ENCODE data around the gene CAMK1D. TPM values are rescaled to one million over a fixed set of nuclear protein-coding genes. Genes with fewer than 3 reads are reported as not detected.

CAMK1D gene
- total RNA-seq, 2 experiments from 2014 or later: 2.4 to 2.8 TPM

DNA sequence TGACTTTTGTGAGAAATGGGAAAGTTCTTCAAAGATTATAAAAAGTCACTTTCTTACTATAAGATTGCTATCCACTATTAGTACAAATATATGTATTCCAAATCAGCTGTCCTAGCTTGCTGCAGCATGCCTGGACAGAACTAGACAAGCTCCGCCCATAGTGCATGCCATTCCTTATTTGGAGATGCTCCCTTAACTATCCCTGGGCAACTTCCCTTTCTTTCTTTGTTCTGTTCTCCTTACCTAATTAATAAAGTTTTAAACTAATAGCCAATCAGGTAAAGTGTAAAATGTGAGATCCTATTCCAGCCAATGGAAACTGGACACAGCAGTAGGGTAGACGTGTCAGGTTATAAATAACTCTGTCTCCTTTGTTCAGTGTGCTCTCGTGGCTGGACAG, 281.9 kb downstream of the CAMK1D start:
- H3K9me3 Mint-ChIP-seq (ENCODE audit: low read depth): no peaks in the 10 kb centered on the region
- H3K4me1 Mint-ChIP-seq: peaks cover 8% of the 10 kb centered on the region
- no peaks in the 10 kb centered on the region for H3K36me3 Mint-ChIP-seq
- H3K27ac Mint-ChIP-seq: no peak overlapping the region
- no peaks in the 10 kb centered on the region for H3K27me3 Mint-ChIP-seq
- CTCF ChIA-PET: no interaction called here
- DNase-seq (no peak), ATAC-seq (no peak)
- H3K4me3 Mint-ChIP-seq: no peak overlapping the region

DNA sequence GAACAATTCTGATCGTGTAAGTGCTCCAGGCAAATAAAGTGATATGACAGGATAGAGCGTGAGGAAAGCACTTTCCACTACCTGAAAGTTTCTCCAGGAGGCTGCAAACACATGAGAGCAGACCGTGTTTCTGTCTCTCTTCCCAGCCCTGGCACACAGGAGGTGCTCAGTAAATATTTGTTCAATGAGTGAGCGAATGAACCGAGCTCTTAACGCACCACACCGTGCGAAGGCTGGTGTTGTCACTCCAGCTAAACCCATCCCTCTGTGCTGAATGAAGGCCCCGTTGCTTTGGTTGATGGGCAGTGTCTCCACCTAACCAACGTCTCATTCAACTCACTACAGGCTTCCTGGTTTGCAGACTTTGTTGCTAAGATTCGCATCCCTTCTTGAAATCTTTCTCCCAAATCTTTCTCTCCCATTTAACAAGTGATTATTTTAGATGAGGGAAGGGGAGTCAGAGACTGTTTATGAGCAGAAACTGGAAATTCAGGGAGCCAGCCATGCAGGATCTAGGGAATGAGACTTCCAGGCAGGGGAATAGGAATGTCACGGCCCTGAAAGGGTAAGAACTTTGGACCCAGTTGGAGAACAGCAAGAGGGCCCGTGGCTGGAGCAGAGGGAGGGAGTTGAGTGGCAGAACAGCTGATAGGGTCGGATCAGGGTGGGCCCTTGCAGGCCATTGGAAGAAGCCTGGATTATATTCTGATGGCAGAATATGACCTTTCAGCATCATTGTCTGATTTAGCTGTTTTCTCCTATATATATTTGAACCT, 282.6 kb downstream of the CAMK1D start:
- no peaks in the 10 kb centered on the region for H3K36me3 Mint-ChIP-seq
- H3K4me1 Mint-ChIP-seq: peaks cover 8% of the 10 kb centered on the region
- no peak for DNase-seq
- no peak overlapping the region for H3K4me3 Mint-ChIP-seq
- H3K9me3 Mint-ChIP-seq (ENCODE audit: low read depth): no peaks in the 10 kb centered on the region
- no peak overlapping the region for H3K27ac Mint-ChIP-seq
- no peak for ATAC-seq
- H3K27me3 Mint-ChIP-seq: no peaks in the 10 kb centered on the region
- CTCF ChIA-PET: no interaction called here

- H3K36me3 Mint-ChIP-seq: no peaks in the 10 kb centered on the region
- no peak overlapping the region for H3K4me3 Mint-ChIP-seq
- no peaks in the 10 kb centered on the region for H3K27me3 Mint-ChIP-seq
- CTCF ChIA-PET: interaction anchor here (0.7 to 1.2 kb wide), 2 partner anchors 20 to 86 kb away, joined by 3 read pairs; no protein-coding TSS in a partner anchor
- ATAC-seq (no peak), DNase-seq (no peak)
- H3K4me1 Mint-ChIP-seq: peaks cover 21% of the 10 kb centered on the region
- H3K27ac Mint-ChIP-seq: no peak overlapping the region
- no peaks in the 10 kb centered on the region for H3K9me3 Mint-ChIP-seq (ENCODE audit: low read depth)
These were observed 284.7 kb downstream of the CAMK1D start for GRCh38 chr10:12633776-12634620.

DNA sequence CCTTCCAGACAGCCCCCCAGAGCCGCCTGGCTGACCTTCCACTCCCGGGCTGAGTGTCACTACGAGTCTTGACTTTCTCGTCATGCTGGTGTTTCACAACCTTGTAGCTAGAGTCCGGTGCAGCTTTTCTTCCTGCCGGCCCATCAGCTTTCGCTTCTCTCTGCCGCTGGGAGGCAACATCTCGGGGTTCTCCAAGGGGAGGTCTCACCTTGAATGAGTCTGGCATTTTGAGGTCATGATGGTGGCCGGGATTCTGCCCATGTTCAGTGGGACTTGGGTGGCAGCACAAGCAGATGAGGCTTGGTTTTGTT, 285.2 kb downstream of the CAMK1D start:
- H3K27me3 Mint-ChIP-seq: no peaks in the 10 kb centered on the region
- DNase-seq (no peak), ATAC-seq (no peak)
- H3K27ac Mint-ChIP-seq: no peak overlapping the region
- H3K4me1 Mint-ChIP-seq: peaks cover 17% of the 10 kb centered on the region
- H3K36me3 Mint-ChIP-seq: no peaks in the 10 kb centered on the region
- no peaks in the 10 kb centered on the region for H3K9me3 Mint-ChIP-seq (ENCODE audit: low read depth)
- CTCF ChIA-PET: interaction anchor here (0.7 to 1.2 kb wide), 2 partner anchors 20 to 87 kb away, joined by 3 read pairs; no protein-coding TSS in a partner anchor
- H3K4me3 Mint-ChIP-seq: no peak overlapping the region

GRCh38 chr10:12635127-12635541, 285.8 kb downstream of the CAMK1D start:
- H3K36me3 Mint-ChIP-seq: no peaks in the 10 kb centered on the region

DNA sequence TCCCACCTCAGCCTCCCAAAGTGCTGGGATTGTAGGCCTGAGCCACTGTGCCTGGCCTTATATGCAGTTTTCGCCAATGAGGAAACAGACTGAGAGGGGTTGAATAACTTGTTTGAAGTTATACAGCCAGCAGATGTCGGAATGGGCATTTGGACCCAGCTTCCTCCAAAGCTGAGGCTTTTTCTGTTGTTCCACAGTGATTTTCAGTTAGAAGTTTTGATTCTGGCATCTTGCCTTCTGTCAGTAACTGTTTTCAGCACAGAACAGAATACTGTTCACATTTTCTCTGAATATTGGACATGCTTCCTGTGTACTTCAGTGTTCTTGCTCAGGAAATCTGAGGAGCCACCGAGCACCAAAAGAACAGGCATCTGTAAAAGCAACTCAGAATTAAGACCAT, 287.2 kb downstream of the CAMK1D start:
- no peak overlapping the region for H3K27ac Mint-ChIP-seq
- peaks cover 14% of the 10 kb centered on the region for H3K4me1 Mint-ChIP-seq
- CTCF ChIA-PET: interaction anchor here (1.0 kb wide), 1 partner anchor 20 kb away, joined by 3 read pairs; no protein-coding TSS in a partner anchor

More at GRCh38 chr10:12635127-12635541, 285.8 kb downstream of the CAMK1D start:
- DNase-seq: no peak
- no peak for ATAC-seq
- Mint-ChIP-seq H3K4me1 (peaks cover 14% of the 10 kb centered on the region), H3K27me3 (no peaks in the 10 kb centered on the region), H3K4me3 (no peak overlapping the region), H3K27ac (no peak overlapping the region), H3K9me3 (ENCODE audit: low read depth) (no peaks in the 10 kb centered on the region)
- CTCF ChIA-PET: interaction anchor here (0.6 to 1.2 kb wide), 2 partner anchors 39 to 87 kb away, joined by 3 read pairs; no protein-coding TSS in a partner anchor

DNA sequence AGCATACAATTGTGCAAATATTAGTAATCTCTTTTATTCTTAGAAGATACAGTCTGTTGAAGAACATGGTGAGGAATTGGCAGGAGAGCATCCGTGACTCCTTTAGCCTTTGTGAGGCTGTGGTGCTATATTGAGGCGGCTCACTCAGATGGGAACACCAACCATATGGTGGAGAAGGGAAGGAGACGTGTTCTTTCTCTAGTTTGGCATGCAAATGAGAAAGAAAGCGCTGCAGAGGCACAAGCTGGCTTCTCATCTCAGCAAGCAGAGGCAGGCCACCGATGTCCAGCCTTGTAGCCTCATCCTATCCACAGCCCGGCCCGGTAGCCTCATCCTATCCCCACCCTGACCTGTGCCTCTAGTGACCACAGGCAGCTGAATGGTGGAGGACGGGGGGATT, 288.3 kb downstream of the CAMK1D start:
- H3K4me1 Mint-ChIP-seq: peaks cover 14% of the 10 kb centered on the region
- CTCF ChIA-PET: no interaction called here
- H3K36me3 Mint-ChIP-seq: no peaks in the 10 kb centered on the region
- H3K9me3 Mint-ChIP-seq (ENCODE audit: low read depth): no peaks in the 10 kb centered on the region
- no peak overlapping the region for H3K4me3 Mint-ChIP-seq
- H3K27ac Mint-ChIP-seq: no peak overlapping the region
- H3K27me3 Mint-ChIP-seq: no peaks in the 10 kb centered on the region
- no peak for DNase-seq
- no peak for ATAC-seq

More for the DNA sequence above, 287.2 kb downstream of the CAMK1D start:
- ATAC-seq (no peak), DNase-seq (no peak)
- H3K9me3 Mint-ChIP-seq (ENCODE audit: low read depth): no peaks in the 10 kb centered on the region
- H3K36me3 Mint-ChIP-seq: no peaks in the 10 kb centered on the region
- no peak overlapping the region for H3K4me3 Mint-ChIP-seq
- H3K27me3 Mint-ChIP-seq: no peaks in the 10 kb centered on the region

- Mint-ChIP-seq H3K4me1 (peaks cover 14% of the 10 kb centered on the region), H3K27ac (no peak overlapping the region), H3K9me3 (ENCODE audit: low read depth) (no peaks in the 10 kb centered on the region), H3K4me3 (no peak overlapping the region), H3K27me3 (no peaks in the 10 kb centered on the region), H3K36me3 (no peaks in the 10 kb centered on the region)
- ATAC-seq: peak; percentile 45
- CTCF ChIA-PET: interaction anchor here (2.5 kb wide), 1 partner anchor 18 kb away, joined by 13 read pairs; no protein-coding TSS in a partner anchor
- peak; percentile 48 for DNase-seq
These were observed 288.8 kb downstream of the CAMK1D start for GRCh38 chr10:12638103-12638502.

- ATAC-seq (no peak), DNase-seq (no peak)
- no peaks in the 10 kb centered on the region for H3K27me3 Mint-ChIP-seq
- H3K4me3 Mint-ChIP-seq: no peak overlapping the region
- no peaks in the 10 kb centered on the region for H3K9me3 Mint-ChIP-seq (ENCODE audit: low read depth)
- CTCF ChIA-PET: interaction anchor here (2.5 kb wide), 1 partner anchor 18 kb away, joined by 13 read pairs; no protein-coding TSS in a partner anchor
- H3K4me1 Mint-ChIP-seq: peaks cover 16% of the 10 kb centered on the region
- H3K36me3 Mint-ChIP-seq: no peaks in the 10 kb centered on the region
- no peak overlapping the region for H3K27ac Mint-ChIP-seq
These were observed 289.4 kb downstream of the CAMK1D start for GRCh38 chr10:12638781-12639180.

DNA sequence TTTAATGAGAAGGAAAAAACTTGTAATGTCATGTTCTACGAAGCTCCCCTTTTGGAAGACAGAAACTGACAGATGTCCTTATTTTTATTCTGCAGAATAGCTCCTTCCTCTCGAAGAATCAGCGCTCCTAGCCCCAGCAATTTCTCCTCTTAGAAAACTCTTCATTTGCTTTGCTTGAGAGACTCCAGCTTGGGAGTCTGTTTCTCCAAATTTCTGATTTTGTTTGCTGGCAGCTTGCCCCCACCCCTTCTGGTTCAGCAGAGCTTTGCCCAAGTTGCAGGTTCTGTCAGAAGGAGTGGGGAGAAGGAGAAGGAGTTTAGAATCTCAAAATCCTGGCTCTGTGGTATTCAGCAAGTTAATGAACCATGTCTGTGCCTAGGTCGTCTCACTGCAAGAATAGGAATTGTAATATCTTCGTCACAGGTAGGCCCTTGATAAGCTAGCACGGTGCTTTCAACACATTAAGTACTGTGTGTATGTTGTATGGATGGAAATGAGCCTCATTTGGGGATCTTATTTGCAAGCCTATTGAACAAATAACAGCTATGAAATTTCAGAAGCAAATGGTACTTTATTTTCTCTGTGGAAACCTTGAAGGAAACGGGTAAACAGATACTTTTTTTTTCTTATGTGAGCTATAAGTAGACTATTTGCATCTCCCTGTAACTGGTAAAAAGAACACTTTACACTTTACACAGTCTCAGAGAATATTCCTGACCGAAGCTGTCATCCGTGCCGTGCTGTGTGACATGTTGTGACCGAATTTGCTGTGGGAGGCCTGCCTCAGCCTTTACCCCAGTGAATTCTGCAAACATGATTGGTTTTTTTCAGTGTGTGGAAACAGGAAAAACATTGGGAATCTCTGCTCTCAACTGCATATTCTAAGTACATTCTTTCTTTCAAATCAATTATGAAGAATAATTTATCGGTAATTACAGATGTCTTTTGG, 290.9 kb downstream of the CAMK1D start:
- peaks cover 28% of the 10 kb centered on the region for H3K4me1 Mint-ChIP-seq
- DNase-seq (no peak), ATAC-seq (no peak)
- H3K27me3 Mint-ChIP-seq: no peaks in the 10 kb centered on the region
- no peak overlapping the region for H3K4me3 Mint-ChIP-seq
- no peaks in the 10 kb centered on the region for H3K36me3 Mint-ChIP-seq
- H3K27ac Mint-ChIP-seq: no peak overlapping the region
- CTCF ChIA-PET: interaction anchor here (1.1 to 2.5 kb wide), 2 partner anchors 10 to 16 kb away, joined by 4 to 13 read pairs; no protein-coding TSS in a partner anchor
- H3K9me3 Mint-ChIP-seq (ENCODE audit: low read depth): no peaks in the 10 kb centered on the region

DNA sequence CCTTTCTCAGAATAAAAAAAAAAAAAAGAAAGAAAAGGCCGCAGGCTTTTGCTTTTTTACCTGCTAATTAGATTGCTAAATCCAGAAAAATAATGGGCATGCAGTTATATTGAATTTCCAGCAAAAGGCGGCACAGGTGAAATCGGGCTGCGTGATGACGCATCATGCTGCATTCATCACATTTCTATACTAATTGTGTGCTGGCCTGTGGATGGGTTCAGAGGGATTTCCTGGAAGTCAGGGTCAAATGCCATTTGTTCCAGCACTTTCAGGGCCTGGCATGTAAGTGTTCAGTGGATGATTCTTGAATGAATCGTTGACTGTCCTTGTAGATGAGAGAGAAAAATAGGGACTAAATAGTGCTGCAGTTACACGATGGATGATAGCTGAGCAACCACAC, 292.7 kb downstream of the CAMK1D start:
- Mint-ChIP-seq H3K4me3 (no peak overlapping the region), H3K9me3 (ENCODE audit: low read depth) (no peaks in the 10 kb centered on the region), H3K27me3 (no peaks in the 10 kb centered on the region), H3K27ac (no peak overlapping the region), H3K36me3 (no peaks in the 10 kb centered on the region), H3K4me1 (peaks cover 33% of the 10 kb centered on the region)
- DNase-seq (no peak), ATAC-seq (no peak)
- CTCF ChIA-PET: no interaction called here

DNA sequence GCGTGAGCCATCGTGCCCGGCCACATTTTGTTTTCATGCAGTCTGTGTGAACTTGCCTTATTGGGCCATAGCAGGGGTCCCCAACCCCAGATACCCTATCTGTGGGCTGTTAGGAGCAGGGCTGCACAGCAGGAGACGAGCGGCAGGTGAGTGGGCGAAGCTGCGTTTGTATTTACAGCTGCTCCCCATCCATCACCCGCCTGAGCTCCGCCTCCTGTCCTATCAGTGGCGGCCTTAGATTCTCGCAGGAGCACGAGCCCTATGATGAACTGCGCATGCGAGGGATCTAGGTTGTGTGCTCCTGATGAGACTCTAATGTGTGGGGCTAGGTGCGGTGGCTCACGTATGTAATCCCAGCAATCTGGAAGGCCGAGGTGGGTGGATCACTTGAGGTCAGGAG, 293.9 kb downstream of the CAMK1D start:
- Mint-ChIP-seq H3K27me3 (no peaks in the 10 kb centered on the region), H3K27ac (no peak overlapping the region), H3K9me3 (ENCODE audit: low read depth) (no peaks in the 10 kb centered on the region), H3K36me3 (no peaks in the 10 kb centered on the region), H3K4me1 (peaks cover 24% of the 10 kb centered on the region), H3K4me3 (no peak overlapping the region)
- no peak for ATAC-seq
- CTCF ChIA-PET: interaction anchor here (1.1 to 5.4 kb wide), 4 partner anchors 12 to 380 kb away, joined by 3 to 31 read pairs (median 6); no protein-coding TSS in a partner anchor
- DNase-seq: no peak
